Limb (tissue), 2 donors: ENCODE data around the gene PIK3AP1.

Experiments
- DNase-seq, 2 donors: peaks; one replicate each; pipeline ENCODE4 v3.0.0-alpha.2; 2016; ENCODE audit errors: extremely low spot score in 2 of 2

PIK3AP1 gene

GRCh38 chr10:96673318-96674099 is 46.8 kb downstream of the PIK3AP1 start:
- DNase-seq = no peak

- no peak for DNase-seq
Observed at GRCh38 chr10:96672481-96673175, 47.7 kb downstream of the PIK3AP1 start.

GRCh38 chr10:96671211-96671890 is 49.0 kb downstream of the PIK3AP1 start:
- DNase-seq = no peak

GRCh38 chr10:96670786-96671185 is 49.5 kb downstream of the PIK3AP1 start:
- no peak for DNase-seq

- no peak for DNase-seq
Observed at GRCh38 chr10:96667401-96667800, 52.9 kb downstream of the PIK3AP1 start.

- DNase-seq = no peak
Observed at GRCh38 chr10:96666741-96667140, 53.6 kb downstream of the PIK3AP1 start.

- DNase-seq = no peak
Observed at GRCh38 chr10:96665306-96665705, 55.0 kb downstream of the PIK3AP1 start.

GRCh38 chr10:96664563-96664962 is 55.8 kb downstream of the PIK3AP1 start:
- no peak for DNase-seq

- DNase-seq = no peak
Observed at GRCh38 chr10:96663797-96664196, 56.5 kb downstream of the PIK3AP1 start.

- no peak for DNase-seq
Observed at GRCh38 chr10:96661632-96662031, 58.7 kb downstream of the PIK3AP1 start.

GRCh38 chr10:96660297-96660696 is 60.0 kb downstream of the PIK3AP1 start:
- no peak for DNase-seq

- no peak for DNase-seq
Observed at GRCh38 chr10:96658844-96659243, 61.5 kb downstream of the PIK3AP1 start.

GRCh38 chr10:96657385-96657784 is 62.9 kb downstream of the PIK3AP1 start:
- DNase-seq = no peak

- no peak for DNase-seq
Observed at GRCh38 chr10:96656839-96657238, 63.5 kb downstream of the PIK3AP1 start.

- DNase-seq = no peak
Observed at GRCh38 chr10:96656198-96656577, 64.1 kb downstream of the PIK3AP1 start.

- no peak for DNase-seq
Observed at GRCh38 chr10:96655461-96656197, 64.7 kb downstream of the PIK3AP1 start.

GRCh38 chr10:96651998-96652431 is 68.3 kb downstream of the PIK3AP1 start:
- DNase-seq = no peak

GRCh38 chr10:96650958-96651357 is 69.4 kb downstream of the PIK3AP1 start:
- DNase-seq = no peak

GRCh38 chr10:96648297-96648696 is 72.0 kb downstream of the PIK3AP1 start:
- DNase-seq = no peak

- DNase-seq = no peak
Observed at GRCh38 chr10:96647466-96647865, 72.8 kb downstream of the PIK3AP1 start.

GRCh38 chr10:96646751-96647166 is 73.6 kb downstream of the PIK3AP1 start:
- no peak for DNase-seq

- DNase-seq = no peak
Observed at GRCh38 chr10:96646301-96646700, 74.0 kb downstream of the PIK3AP1 start.
